Liver (tissue), 9 donors: ENCODE measurements around the gene SRGAP1. TPM values are rescaled to one million over a fixed set of nuclear protein-coding genes. Genes with fewer than 3 reads are reported as not detected.
"Not testable (repeated sequence)": the region's sequence is repeated elsewhere in the genome, so short reads cannot be mapped to it uniquely, and the experiment has no call there.

ENCODE experiments used
- DNase-seq: peaks from one replicate; pipeline ENCODE4 v3.0.0-alpha.2; 2017; ENCODE audit warnings: low spot score
- H3K27ac ChIP-seq, 2 donors: one replicate each; pipeline ENCODE4 v1.7.0; 2013; ENCODE audit warnings: inconsistent platforms in 2 of 2, low read length in 2 of 2, control low read depth in 1 of 2, low read depth in 1 of 2, mild to moderate bottlenecking in 1 of 2
- H3K27me3 ChIP-seq, 4 donors: one replicate each; pipeline versions ENCODE4 v1.6.1 to v1.7.0; 2013; ENCODE audit warnings: low read length in 3 of 4, inconsistent platforms in 1 of 4, mild to moderate bottlenecking in 1 of 4, moderate library complexity in 1 of 4; ENCODE audit not compliant: control insufficient read depth in 4 of 4, insufficient read depth in 4 of 4
- H3K36me3 ChIP-seq, 4 donors: one replicate each; pipeline versions ENCODE4 v1.6.1 to v1.7.0; 2013; ENCODE audit warnings: low read length in 3 of 4, mild to moderate bottlenecking in 3 of 4, low read depth in 1 of 4, moderate library complexity in 1 of 4; ENCODE audit not compliant: control insufficient read depth in 4 of 4, insufficient read depth in 3 of 4
- H3K4me1 ChIP-seq, 4 donors: one replicate each; pipeline versions ENCODE4 v1.6.1 to v1.7.0; 2013; ENCODE audit warnings: low read length in 3 of 4, mild to moderate bottlenecking in 3 of 4, moderate library complexity in 1 of 4; ENCODE audit not compliant: control insufficient read depth in 4 of 4, insufficient read depth in 4 of 4
- H3K4me3 ChIP-seq, 3 donors: one replicate each; pipeline versions ENCODE4 v1.6.1 to v1.7.0; 2013; ENCODE audit warnings: low read length in 3 of 3, control low read depth in 1 of 3, low read depth in 1 of 3, mild to moderate bottlenecking in 1 of 3
- H3K9ac ChIP-seq, 2 donors: one replicate each; pipeline ENCODE4 v1.7.0; 2013; ENCODE audit warnings: low read length in 2 of 2, mild to moderate bottlenecking in 2 of 2, moderate library complexity in 2 of 2, control low read depth in 1 of 2, low read depth in 1 of 2
- H3K9me3 ChIP-seq, 4 donors: one replicate each; pipeline versions ENCODE4 v1.6.1 to v1.7.0; 2013; ENCODE audit warnings: low read length in 3 of 4; ENCODE audit not compliant: control insufficient read depth in 4 of 4
- EGR1 ChIP-seq, 2 donors: IDR thresholded peaks; 2 replicates each; pipeline ENCODE4 v1.6.1; 2016 to 2018; ENCODE audit warnings: antibody characterized with exemption in 2 of 2, low read depth in 2 of 2
- FOXA1 ChIP-seq: IDR thresholded peaks from 2 replicates; pipeline ENCODE4 v1.6.1; 2016; ENCODE audit warnings: antibody characterized with exemption
- FOXA2 ChIP-seq: IDR thresholded peaks from 2 replicates; pipeline ENCODE4 v1.6.1; 2016; ENCODE audit warnings: antibody characterized with exemption
- GABPA ChIP-seq, 2 donors: IDR thresholded peaks in 1 of 2; conservative IDR thresholded peaks in 1 of 2; 2 replicates each; pipeline ENCODE4 v1.6.1; 2016; ENCODE audit warnings: antibody characterized with exemption in 2 of 2, mild to moderate bottlenecking in 1 of 2, moderate library complexity in 1 of 2
- HNF4A ChIP-seq, 2 donors: conservative IDR thresholded peaks; 2 replicates each; pipeline ENCODE4 v1.6.1; 2016; ENCODE audit warnings: antibody characterized with exemption in 2 of 2, mild to moderate bottlenecking in 2 of 2
- HNF4G ChIP-seq: IDR thresholded peaks from 2 replicates; pipeline ENCODE4 v1.6.1; 2016; ENCODE audit warnings: antibody characterized with exemption
- JUND ChIP-seq, 2 donors: IDR thresholded peaks; 2 replicates each; pipeline ENCODE4 v1.6.1; 2016; ENCODE audit warnings: antibody characterized with exemption in 2 of 2
- NR2F2 ChIP-seq: IDR thresholded peaks from 2 replicates; pipeline ENCODE4 v1.6.1; 2016; ENCODE audit warnings: antibody characterized with exemption
- RAD21 ChIP-seq, 2 donors: IDR thresholded peaks; 2 replicates each; pipeline ENCODE4 v1.6.1; 2016; ENCODE audit warnings: antibody characterized with exemption in 2 of 2, mild to moderate bottlenecking in 2 of 2
- RXRA ChIP-seq, 2 donors: IDR thresholded peaks; 2 replicates each; pipeline ENCODE4 v1.6.1; 2017 to 2018; ENCODE audit warnings: antibody characterized with exemption in 2 of 2, mild to moderate bottlenecking in 1 of 2
- SP1 ChIP-seq: IDR thresholded peaks from 2 replicates; pipeline ENCODE4 v1.6.1; 2018; ENCODE audit warnings: antibody characterized with exemption, mild to moderate bottlenecking
- TAF1 ChIP-seq: conservative IDR thresholded peaks from 2 replicates; pipeline ENCODE4 v1.6.1; 2016; ENCODE audit warnings: antibody characterized with exemption, mild to moderate bottlenecking
- YY1 ChIP-seq: IDR thresholded peaks from 2 replicates; pipeline ENCODE4 v1.6.1; 2016; ENCODE audit warnings: antibody characterized with exemption, mild to moderate bottlenecking
- WGBS: extraction: QIAGEN DNeasy Blood & Tissue Kit; methylation state at CpG from one replicate; pipeline ENCODE4 v1.1.7; 2013; 5-methylcytosine and 5-hydroxymethylcytosine counted together
- polyA plus RNA-seq, 2 donors: library from polyadenylated mRNA; stranded (reverse) in 1 of 2; unstranded in 1 of 2; fragments of 200-250 nt in 1 of 2; fragments of >200 nt in 1 of 2; fragmentation: Nextera tagmentation in 1 of 2; extraction: Ambion mirVana in 1 of 2; gene quantifications; one replicate each; pipeline versions ENCODE4 v1.2.1 to v1.2.3, GENCODE V29; 2013 to 2015
- total RNA-seq, 2 donors: library from RNA; depleted of rRNA; stranded (reverse); fragments of >200 nt; gene quantifications; one replicate each; pipeline ENCODE4 v1.2.3, GENCODE V29; 2014
- TF ChIP-seq, protein P1 (sequence below): fragments of 150-350 bp; IDR thresholded peaks from 2 replicates; pipeline ENCODE4 v1.5.1; 2017; ENCODE audit warnings: improper control_type of control experiment, low read depth, low read length; ENCODE audit not compliant: missing input control
- TF ChIP-seq, protein P2 (sequence below): IDR thresholded peaks from 2 replicates; pipeline ENCODE4 v1.6.1; 2016; ENCODE audit warnings: antibody characterized with exemption
- TF ChIP-seq, protein P3 (sequence below): IDR thresholded peaks from 2 replicates; pipeline ENCODE4 v1.6.1; 2016; ENCODE audit warnings: antibody characterized with exemption
- TF ChIP-seq, protein P4 (sequence below): IDR thresholded peaks from 2 replicates; pipeline ENCODE4 v1.6.1; 2016; ENCODE audit warnings: antibody characterized with exemption
- TF ChIP-seq, protein P5 (sequence below): IDR thresholded peaks from 2 replicates; pipeline ENCODE4 v1.6.1; 2016; ENCODE audit warnings: antibody characterized with exemption, mild to moderate bottlenecking
- donor health status: healthy.
- donor health status: healthy.
- donor health status: healthy.
- donor health status: healthy.
- donor health status: healthy.

Gene SRGAP1
- total and polyA plus RNA-seq, 4 donors, result 0.28 to 1.3 (median 0.85) TPM

DNA sequence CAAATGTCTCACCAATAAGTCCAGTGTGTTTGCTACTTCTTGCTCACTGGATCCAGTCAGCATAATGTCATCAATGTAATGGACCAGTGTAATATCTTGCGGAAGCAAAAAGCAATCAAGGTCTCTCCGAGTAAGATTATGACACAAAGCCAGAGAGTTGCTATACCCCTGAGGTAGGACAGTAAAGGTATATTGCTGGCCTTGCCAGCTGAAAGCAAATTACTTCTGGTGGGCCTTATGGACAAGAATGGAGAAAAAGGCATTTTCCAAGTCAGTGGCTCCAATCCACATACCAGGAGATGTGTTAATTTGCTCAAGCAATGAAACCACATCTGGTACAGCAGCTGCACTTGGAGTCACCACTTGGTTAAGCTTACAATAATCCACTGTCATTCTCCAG lies 288.2 kb downstream of the SRGAP1 start:
- not testable (repeated sequence) for H3K9me3 ChIP-seq, DNase-seq, H3K9ac ChIP-seq, H3K4me3 ChIP-seq, H3K27ac ChIP-seq, H3K27me3 ChIP-seq, H3K36me3 ChIP-seq, H3K4me1 ChIP-seq
- WGBS, result 96% methylated on average over 2 of the region's 2 CpGs

DNA sequence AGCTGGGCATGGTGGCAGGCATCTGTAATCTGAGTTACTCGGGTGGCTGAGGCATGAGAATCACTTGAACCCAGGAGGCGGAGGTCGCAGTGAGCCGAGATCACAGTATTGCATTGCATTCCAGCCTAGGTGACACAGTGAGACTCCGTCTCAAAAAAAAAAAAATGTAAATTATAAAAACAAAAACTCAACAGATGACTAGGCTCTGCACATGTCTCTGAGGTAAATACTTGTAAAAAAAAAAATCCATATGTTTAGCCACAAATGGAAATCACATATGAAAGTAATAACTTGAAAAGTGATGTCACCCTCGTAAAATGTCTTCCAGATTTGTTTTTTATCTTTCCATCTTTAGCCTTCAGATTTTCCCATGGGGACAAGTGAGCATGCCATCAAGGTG lies 292.6 kb downstream of the SRGAP1 start:
- Histone ChIP-seq H3K36me3 (no peaks in the 10 kb centered on the region), H3K9me3 (peaks cover 3 to 6% (median 5%) of the 10 kb centered on the region in 4 donors), H3K4me3 (no peak overlapping the region), H3K4me1 (no peaks in the 10 kb centered on the region), H3K27me3 (no peaks in the 10 kb centered on the region), H3K27ac (no peak overlapping the region), H3K9ac (no peak overlapping the region)
- no peak for DNase-seq
- WGBS, result 95% methylated on average over 6 of the region's 6 CpGs
- TF ChIP-seq, protein P1, sequence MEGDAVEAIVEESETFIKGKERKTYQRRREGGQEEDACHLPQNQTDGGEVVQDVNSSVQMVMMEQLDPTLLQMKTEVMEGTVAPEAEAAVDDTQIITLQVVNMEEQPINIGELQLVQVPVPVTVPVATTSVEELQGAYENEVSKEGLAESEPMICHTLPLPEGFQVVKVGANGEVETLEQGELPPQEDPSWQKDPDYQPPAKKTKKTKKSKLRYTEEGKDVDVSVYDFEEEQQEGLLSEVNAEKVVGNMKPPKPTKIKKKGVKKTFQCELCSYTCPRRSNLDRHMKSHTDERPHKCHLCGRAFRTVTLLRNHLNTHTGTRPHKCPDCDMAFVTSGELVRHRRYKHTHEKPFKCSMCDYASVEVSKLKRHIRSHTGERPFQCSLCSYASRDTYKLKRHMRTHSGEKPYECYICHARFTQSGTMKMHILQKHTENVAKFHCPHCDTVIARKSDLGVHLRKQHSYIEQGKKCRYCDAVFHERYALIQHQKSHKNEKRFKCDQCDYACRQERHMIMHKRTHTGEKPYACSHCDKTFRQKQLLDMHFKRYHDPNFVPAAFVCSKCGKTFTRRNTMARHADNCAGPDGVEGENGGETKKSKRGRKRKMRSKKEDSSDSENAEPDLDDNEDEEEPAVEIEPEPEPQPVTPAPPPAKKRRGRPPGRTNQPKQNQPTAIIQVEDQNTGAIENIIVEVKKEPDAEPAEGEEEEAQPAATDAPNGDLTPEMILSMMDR, result no peak
- TF ChIP-seq TAF1 (no peak), HNF4A (conservative IDR thresholded peaks at IDR 0.05) (no peak), GABPA (IDR thresholded peaks at IDR 0.05 in 1 of 2, conservative IDR thresholded peaks at IDR 0.05 in 1 of 2) (no peak), SP1 (no peak), YY1 (no peak), RAD21 (IDR thresholded peaks at IDR 0.05) (no peak), FOXA1 (no peak)

DNA sequence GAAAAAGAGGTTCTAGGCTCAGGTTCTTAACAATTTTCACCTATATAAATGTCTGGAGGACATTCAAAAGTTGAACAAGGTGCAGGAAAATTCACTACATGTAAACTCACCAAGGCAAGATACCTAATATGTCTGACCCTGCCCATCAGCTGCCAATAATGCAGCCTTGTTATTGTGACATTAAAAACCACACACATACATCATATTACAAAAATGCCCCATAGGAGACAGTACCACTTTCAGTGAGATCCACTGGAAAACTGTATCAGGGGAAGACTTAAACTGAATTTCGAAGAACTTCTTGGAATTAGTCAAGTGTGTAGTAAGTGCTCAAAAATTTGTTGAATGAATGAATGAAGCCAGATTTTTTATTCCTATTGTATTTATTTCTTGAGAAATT lies 294.5 kb downstream of the SRGAP1 start:
- 87% methylated on average over 1 of the region's 1 CpG for WGBS
- no peak for DNase-seq
- no peak overlapping the region for H3K4me3 ChIP-seq
- peaks cover 0 to 2% (median under 1%) of the 10 kb centered on the region in 4 donors for H3K9me3 ChIP-seq
- no peaks in the 10 kb centered on the region for H3K4me1 ChIP-seq
- TF ChIP-seq, protein P2, sequence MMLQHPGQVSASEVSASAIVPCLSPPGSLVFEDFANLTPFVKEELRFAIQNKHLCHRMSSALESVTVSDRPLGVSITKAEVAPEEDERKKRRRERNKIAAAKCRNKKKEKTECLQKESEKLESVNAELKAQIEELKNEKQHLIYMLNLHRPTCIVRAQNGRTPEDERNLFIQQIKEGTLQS, result no peak
- TF ChIP-seq, protein P3, sequence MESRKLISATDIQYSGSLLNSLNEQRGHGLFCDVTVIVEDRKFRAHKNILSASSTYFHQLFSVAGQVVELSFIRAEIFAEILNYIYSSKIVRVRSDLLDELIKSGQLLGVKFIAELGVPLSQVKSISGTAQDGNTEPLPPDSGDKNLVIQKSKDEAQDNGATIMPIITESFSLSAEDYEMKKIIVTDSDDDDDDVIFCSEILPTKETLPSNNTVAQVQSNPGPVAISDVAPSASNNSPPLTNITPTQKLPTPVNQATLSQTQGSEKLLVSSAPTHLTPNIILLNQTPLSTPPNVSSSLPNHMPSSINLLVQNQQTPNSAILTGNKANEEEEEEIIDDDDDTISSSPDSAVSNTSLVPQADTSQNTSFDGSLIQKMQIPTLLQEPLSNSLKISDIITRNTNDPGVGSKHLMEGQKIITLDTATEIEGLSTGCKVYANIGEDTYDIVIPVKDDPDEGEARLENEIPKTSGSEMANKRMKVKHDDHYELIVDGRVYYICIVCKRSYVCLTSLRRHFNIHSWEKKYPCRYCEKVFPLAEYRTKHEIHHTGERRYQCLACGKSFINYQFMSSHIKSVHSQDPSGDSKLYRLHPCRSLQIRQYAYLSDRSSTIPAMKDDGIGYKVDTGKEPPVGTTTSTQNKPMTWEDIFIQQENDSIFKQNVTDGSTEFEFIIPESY, result no peak
- no peak for TF ChIP-seq FOXA2
- TF ChIP-seq, protein P4, sequence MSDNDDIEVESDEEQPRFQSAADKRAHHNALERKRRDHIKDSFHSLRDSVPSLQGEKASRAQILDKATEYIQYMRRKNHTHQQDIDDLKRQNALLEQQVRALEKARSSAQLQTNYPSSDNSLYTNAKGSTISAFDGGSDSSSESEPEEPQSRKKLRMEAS, result no peak
- TF ChIP-seq FOXA1, result no peak
- TF ChIP-seq SP1, result no peak
- no peak for TF ChIP-seq JUND (IDR thresholded peaks at IDR 0.05)
- TF ChIP-seq NR2F2, result no peak
- TF ChIP-seq TAF1, result no peak
- TF ChIP-seq GABPA (IDR thresholded peaks at IDR 0.05 in 1 of 2, conservative IDR thresholded peaks at IDR 0.05 in 1 of 2), result no peak
- no peak for TF ChIP-seq RAD21 (IDR thresholded peaks at IDR 0.05)
- TF ChIP-seq, protein P1, result no peak
- TF ChIP-seq HNF4A (conservative IDR thresholded peaks at IDR 0.05), result no peak
- no peak for TF ChIP-seq RXRA (IDR thresholded peaks at IDR 0.05)
- no peak for TF ChIP-seq YY1
- TF ChIP-seq HNF4G, result no peak
- TF ChIP-seq EGR1 (IDR thresholded peaks at IDR 0.05; ENCODE audit: low read depth in 2 of 2), result no peak
- TF ChIP-seq, protein P5, sequence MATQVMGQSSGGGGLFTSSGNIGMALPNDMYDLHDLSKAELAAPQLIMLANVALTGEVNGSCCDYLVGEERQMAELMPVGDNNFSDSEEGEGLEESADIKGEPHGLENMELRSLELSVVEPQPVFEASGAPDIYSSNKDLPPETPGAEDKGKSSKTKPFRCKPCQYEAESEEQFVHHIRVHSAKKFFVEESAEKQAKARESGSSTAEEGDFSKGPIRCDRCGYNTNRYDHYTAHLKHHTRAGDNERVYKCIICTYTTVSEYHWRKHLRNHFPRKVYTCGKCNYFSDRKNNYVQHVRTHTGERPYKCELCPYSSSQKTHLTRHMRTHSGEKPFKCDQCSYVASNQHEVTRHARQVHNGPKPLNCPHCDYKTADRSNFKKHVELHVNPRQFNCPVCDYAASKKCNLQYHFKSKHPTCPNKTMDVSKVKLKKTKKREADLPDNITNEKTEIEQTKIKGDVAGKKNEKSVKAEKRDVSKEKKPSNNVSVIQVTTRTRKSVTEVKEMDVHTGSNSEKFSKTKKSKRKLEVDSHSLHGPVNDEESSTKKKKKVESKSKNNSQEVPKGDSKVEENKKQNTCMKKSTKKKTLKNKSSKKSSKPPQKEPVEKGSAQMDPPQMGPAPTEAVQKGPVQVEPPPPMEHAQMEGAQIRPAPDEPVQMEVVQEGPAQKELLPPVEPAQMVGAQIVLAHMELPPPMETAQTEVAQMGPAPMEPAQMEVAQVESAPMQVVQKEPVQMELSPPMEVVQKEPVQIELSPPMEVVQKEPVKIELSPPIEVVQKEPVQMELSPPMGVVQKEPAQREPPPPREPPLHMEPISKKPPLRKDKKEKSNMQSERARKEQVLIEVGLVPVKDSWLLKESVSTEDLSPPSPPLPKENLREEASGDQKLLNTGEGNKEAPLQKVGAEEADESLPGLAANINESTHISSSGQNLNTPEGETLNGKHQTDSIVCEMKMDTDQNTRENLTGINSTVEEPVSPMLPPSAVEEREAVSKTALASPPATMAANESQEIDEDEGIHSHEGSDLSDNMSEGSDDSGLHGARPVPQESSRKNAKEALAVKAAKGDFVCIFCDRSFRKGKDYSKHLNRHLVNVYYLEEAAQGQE, result no peak
- H3K36me3 ChIP-seq, result peaks cover 0 to 4% (median 1%) of the 10 kb centered on the region in 4 donors
- H3K27me3 ChIP-seq, result no peaks in the 10 kb centered on the region
- no peak overlapping the region for H3K27ac ChIP-seq
- no peak overlapping the region for H3K9ac ChIP-seq
